COLO668 (cell line): ENCODE results near the gene CISTR.
"Not testable (repeated sequence)": the region's sequence is repeated elsewhere in the genome, so short reads cannot be mapped to it uniquely, and the experiment has no call there.

Experiments used
- DNase-seq: peaks from one replicate; lab custom pipeline; 2025; ENCODE audit not compliant: unreplicated experiment; lab: John Stamatoyannopoulos, UW

Gene CISTR

DNA sequence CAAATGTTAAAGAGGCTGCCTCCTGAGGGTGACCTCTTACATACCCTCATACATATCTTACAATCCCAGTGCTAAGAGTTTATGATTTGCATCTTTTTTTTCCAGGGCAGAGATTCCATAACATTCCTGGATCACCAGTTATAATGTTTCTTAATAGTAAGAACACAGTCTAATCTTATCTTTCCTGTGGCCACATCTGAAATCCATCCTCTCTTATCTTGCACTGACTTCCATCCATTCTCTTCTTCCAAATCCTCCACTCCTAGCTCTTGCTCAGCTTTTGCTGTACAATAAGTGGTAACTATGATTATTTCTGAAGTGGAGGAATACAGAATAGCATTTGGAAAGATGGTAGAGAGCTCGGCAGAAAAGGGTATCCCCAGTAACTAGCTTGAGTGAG lies 30.8 kb downstream of the CISTR start:
- no peak for DNase-seq

DNA sequence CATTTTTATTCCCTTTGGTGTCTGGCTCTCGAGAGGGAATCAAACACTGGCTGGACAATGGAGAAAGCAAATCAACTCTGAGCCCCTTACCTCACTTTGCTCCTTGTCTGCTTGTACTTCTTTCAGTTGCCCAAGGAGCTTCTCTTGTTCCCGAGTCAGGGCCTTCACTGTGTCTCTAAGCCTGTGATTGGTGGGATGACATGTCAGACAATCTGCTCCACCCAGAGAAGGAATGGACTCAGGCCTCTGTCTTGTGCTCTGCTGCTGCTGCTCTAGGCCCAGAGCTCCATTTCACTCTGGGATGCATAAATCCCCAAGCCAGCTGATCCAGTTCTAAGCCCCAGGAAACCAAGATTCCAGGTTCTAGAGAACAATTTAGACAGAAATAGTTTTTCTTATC lies 32.1 kb downstream of the CISTR start:
- no peak for DNase-seq

DNA sequence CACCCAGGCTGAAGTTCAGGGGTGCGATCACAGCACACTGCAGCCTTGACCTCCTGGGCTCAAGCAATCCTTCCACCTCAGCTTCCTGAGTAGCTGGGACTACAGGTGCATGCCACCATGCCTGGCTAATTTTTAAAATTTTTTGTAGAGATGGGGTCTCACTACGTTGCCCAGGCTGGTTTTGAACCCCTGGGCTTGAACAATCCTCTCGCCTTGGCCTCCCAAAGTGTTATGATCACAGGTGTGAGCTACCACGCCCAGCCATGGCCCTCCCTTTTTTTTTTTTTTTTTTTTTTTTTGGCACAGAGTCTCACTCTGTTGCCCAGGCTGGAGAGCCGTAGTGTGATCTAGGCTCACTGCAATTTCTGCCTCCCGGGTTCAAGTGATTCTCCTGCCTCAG lies 33.2 kb downstream of the CISTR start:
- not testable (repeated sequence) for DNase-seq

DNA sequence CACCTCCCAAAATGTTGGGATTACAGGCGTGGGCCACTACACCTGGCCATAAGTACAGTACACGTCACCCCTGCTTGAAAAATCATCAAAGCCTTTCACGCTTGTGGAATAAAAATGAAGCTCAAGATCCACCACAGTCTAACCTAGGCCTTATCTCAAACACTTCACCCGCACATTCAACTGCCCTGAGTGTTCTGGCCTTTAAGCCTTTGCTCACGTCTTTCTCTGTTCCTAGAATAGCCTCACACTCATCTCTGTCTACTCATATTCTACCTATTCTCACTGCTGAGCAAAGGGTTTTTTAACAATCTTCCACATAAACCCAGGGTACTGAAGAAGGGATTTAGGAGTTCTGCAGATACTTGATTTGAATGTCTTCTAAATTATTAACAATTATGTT lies 34.5 kb downstream of the CISTR start:
- DNase-seq, result no peak

DNA sequence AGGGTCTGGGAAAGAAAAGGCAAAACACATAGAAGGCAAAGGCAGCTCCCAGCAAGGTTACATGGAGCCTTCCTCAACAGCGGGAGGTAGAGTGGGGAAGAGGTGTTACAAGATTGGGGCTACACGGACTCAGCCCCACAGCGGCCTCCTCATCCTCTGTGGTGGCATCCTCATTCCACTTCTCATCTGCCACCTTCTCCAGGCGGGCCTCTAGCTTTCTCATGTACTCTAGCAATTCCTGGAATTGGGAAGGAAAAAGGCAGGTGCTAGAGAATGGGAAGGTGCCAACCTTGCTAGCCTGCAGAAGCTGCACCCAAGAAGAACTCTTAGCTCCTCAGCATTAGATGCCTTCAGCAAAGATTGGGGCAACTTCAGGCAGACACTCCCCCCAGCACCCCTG lies 37.8 kb downstream of the CISTR start:
- no peak for DNase-seq

DNA sequence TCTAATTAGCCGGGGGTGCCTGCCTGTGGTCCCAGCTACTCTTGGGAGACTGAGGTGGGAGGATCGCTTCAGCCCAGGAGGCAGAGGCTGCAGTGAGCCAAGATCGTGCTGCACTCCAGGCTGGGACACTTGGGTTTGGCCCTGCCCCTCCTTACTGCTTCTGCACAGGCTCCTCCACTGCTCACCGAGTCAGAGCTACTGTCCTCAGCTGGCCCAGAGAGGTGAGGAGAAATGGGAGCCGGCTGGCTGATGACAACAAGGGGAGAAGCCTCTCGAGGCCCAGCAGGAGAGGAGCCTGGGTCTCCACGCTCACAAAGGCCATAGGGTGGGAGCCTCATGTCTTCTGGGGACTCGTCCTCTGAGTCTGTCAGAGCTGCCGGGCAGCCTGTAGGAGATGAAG lies 38.3 kb downstream of the CISTR start:
- DNase-seq, result no peak

DNA sequence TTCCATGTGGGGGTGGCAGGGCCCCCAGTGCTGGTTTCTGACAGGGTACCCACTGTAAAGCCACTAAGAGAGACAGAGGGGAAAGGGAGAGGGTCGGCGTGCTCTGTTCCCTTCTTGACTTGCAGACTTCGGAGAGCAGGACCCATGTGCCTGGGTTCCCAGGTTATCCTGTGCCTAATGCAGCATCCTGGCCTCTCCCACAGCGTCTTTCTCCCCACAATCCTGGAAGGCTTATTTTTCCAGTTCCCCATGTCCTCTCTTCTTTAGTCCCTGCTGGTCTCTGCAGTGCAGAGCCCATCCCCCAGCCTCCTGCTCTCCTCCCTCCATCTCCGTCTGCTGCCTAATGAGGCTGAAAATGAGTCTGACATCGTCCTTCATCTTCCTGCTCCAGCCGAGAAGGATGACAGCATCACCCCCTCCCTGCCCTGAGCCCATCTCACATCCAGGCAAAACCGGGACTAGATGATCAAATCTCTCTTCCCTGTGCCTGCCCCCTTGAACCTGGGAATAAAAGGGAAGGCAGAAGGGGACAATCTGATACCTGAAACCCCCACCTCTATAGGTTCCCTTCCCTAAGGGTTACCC lies 39.6 kb downstream of the CISTR start:
- DNase-seq, result no peak

DNA sequence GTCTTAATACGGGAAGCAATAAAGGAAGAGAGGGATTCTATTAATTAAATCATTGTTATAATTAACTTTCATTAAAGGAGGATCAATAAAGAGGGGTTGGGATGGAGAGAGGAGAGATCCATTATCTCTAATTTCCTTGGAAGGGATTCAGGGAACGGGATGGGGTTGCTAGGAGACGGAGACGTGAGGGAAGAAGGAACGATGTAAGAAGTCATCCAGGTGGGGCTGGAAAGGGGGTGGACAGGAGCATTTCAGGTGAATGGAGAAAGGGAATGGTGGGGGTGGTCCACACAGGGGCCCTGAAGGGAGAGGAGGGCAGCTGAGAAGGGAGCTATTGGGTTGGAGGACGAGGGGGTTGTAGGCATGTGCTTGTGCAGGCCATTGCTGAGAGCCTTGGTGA lies 41.7 kb downstream of the CISTR start:
- DNase-seq, result no peak

DNA sequence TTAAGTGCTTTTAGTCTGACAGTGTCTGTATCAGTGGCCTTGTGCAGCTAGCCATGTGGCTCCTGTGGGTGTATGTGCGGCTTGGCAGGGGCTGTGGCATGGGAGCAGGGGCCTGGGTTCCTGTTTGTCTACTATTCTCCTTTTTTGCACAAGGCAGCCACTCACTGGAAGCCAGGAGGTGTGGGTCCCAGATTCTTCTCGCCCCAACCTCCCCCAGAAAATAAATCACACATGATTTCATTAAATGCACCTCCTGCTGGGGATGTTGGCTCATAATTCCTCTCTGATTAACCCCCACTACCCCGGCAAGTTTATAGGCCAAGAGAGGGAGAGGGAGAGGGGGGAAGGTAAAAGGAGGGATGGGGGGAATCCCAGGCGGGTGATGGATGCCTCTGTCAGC lies 42.1 kb downstream of the CISTR start:
- DNase-seq, result no peak

DNA sequence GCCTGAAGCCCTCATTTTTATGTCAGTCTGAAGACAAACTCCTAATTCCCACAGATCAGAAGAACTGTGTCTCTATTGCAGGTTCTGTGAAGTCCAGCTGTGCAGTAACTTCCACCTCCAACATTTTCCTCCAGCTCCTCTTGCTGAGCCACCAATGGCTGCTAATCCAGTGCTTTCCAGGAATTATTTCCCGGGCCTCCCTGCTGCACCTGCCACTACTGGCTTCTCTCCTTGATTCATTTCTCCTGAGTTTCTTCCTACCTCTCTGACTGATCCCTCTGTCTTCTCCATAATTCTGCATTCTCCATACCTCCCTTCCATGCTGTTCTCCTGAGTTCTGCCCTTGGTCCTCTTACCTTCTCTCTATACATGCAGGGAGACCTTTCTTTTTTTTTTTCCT lies 45.7 kb downstream of the CISTR start:
- no peak for DNase-seq

DNA sequence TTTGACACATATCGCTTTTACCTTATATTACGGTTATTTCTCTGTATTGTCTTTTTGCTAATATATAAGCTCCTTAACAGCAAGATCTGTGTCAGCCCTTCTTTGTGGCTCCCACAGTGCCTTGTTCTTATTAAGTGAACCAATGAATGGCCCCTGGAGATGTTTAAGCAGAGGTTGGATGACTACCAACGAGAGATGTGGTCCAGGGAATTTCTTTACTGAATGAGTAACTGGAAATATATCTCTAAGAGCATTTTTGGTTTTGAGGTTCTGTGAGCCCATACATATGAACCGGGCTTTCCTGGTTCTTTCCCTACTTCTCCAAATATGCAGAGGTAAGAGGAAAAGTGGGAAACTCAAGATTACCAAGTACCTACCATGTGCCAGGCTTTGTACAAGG lies 48.0 kb downstream of the CISTR start:
- DNase-seq, result no peak

DNA sequence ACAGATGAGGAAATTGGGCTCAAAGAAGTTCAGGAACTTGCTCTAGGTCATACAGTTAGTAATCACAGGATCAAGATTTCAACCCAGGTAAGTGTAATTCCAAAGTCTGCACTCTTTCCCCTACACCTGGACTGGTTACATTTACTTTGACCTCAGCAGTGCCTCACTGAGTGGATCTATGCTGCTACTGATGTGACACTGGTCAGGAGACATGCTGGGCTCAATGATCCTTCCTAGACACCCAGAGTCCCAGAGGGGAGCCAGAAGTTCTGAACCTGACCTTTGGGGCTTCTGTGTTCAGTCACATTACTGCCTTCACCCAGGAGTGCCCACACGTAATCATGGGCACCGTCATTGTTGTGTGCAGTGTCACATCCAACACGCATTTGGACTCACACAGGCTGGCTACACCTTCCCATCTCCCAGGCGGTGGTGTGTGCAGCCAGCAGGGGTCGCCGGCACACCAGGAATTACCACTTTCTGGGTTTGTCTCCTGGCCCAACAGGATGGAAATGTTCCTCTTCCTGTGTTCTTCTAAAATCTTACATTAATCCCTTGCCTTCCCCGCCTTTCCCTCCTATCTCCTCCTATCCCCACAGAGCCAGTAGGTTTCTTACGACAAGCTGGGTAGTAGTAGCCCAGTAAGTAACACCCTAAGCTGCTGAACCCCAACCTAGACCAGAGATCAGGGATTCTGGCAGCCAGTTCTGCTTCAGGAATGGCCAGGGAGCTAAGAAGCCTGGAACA lies 50.1 kb downstream of the CISTR start:
- peak; percentile 47 for DNase-seq

DNA sequence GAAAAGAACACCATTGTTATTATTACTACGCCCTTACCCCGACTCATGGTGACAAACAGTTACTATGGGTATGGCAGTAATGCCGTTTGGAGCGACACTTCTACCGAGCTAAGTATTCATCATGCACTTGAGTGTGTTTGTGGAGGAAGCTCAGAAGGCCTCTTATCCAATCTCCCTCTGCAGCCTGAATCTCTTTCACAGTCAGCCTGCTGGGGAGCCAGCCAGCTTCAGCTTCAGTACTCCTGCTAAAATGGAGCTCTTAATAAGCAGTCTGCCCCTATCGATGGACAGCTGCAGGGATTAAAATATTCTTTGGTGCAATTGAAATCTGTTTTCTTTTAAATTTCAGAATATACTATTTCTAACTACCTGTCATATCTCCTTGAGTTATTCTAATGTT lies 51.2 kb downstream of the CISTR start:
- DNase-seq, result no peak

DNA sequence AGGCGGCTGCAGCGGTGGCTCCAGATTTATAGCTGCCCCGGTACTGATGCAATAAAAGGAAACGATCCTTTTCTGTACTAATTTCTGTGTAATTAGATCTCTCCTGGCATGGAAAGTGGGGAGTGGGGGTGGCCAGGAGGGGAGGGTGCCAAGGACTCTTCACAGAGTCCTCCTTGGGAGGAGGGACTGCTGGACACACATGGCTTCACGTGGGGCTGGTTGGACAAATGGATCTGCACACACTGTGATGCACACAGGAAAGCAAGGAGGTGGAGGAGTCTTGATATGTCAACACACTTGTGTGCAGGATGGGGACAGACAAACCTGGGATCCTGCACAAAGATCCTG lies 52.1 kb downstream of the CISTR start:
- DNase-seq, result no peak

DNA sequence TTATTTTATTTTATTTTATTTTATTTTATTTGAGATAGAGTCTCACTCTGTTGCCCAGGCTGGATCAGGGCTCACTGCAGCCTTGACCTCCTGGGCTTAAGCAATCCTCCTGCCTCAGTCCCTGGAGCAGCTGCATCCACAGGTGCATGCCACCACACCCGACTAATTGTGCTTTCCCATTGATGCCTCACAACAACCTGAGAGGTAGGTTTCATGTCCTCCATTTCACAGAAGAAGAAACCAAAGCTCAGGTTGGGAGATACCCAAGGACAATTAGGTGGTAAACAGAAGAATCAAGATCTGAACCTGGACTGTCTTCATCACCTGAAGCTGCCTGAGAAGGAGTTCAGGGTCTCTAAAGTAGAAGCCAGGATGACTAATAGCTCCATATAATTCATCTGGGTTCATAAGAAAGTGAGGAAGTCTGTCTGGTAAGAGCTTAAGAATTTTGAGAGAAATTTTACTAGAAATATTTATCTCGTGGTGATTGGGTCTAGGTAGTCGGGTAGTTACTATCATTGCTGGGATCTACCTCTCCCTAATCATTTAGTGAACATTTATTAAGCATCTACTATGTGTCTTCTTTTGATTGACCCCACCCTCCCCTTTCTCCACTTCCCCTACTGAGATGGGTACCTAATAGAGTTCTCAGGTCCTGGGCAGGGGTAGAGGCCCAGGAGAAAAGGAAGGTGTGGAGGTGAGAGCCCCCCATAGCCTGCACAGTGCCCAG lies 52.7 kb downstream of the CISTR start:
- DNase-seq, result no peak

DNA sequence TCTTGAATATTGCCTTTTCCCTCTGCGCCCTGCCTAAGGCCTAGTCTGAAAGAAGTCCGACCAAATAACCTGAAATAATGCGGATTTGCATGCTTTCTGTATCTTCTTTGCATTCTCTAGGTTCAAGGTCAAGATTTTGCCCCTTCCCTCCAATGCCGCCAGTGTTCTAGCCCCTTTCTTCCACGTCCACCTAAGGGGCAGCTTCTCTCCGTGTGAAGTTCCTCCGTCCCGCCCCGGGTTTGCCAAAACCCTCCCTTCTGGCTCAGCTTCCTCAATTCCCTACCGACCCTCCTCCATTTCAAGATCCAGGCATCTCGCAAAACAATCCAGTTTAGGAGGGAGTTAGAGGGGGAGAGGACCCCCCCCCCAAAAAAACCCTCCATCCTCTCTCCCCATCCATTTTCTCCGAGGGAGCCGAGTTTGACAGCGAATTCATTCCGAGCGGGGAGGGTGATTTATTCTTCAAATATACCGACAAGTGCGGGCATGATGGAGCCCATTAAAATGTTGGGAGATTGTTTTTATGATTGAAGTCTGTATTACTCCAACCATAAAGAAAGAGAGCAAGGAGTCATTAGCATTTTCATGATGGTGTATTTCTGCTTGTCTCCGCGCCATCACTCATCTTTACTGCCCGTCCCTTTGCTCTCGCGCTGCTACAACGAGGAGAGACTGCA lies 55.0 kb downstream of the CISTR start:
- DNase-seq, result peak; percentile 1
